ENCODE measurements around the gene FRMD3.

Gene FRMD3

DNA sequence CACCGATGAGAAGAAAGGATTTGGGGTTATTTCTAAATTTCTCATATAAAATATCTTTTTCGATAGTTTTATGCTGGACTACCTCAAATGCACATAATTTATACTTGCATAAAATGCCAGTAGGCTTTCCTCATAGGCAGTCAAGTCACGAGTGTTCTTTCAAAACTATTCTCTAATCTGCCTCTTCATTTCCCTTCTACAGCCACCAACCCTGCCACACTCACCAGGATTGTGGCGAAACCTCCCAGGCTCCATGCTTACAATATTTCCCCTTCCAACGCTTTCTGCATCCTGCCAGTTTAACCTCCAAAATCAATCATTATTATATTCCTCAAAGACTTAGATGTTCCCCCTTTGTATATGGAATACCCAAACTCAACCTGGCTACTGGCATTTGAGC, 65.4 kb downstream of the FRMD3 start:
- DNase-seq (ENCODE audit: low spot score): no peak

DNA sequence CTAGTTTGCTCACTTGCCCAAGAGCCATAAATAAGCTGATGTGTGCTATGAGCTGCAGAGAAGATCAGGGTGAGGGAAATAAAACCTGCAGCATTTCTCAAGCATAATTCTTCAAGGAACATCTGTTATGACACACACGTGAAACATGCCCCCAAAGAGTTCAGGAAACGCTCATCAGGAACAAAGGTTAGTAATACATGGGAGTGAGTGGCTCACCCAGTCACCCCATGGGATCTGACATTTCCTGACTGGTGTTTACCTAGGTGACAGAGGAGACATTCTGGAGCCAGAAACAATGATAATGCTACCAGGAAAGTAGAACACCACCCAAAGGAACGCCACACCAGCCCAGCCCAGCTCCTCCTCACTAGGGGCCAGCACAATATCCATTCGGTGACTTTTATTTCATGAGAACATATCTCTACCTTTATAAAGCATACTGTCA, 66.0 kb downstream of the FRMD3 start:
- DNase-seq (ENCODE audit: low spot score): no peak

DNA sequence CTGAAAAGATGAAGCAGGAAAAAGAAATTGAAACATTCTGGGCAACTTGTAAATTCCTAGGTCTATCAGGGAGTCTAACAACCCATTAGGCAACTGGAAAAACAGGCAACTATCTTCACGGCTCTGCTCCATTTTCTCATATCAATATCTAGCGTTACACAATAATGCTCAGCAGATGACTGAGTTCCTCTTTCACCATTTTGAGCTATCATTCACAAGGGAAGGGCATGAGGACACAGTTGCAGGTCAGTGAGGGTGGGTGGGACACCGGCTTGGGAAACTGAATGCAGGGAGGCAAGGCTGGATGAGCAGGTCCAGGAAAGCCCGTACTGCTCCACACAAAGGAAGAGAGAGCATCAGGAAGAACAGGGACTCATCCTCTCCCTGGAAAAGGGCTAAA, 67.0 kb downstream of the FRMD3 start:
- no peak for DNase-seq (ENCODE audit: low spot score)

DNA sequence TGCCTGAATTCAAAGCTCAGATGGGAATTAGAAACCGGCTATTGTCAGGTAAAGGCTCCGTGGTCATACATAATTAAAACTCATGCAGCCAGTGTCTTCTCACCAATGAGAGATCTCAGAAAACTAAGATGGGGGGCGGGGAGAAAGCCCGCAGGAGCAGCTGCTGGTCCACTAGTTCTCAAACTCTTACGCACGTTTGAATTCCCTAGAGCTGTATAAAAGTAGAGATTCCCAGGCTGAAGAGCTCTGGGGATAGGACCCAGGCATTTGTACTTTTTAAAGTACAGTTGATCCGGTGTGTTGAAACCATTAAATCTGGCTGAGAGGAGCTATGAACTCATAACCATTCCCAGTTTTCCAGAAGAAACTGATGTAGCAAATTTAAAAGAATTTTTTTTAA, 68.5 kb downstream of the FRMD3 start:
- no peak for DNase-seq (ENCODE audit: low spot score)

DNA sequence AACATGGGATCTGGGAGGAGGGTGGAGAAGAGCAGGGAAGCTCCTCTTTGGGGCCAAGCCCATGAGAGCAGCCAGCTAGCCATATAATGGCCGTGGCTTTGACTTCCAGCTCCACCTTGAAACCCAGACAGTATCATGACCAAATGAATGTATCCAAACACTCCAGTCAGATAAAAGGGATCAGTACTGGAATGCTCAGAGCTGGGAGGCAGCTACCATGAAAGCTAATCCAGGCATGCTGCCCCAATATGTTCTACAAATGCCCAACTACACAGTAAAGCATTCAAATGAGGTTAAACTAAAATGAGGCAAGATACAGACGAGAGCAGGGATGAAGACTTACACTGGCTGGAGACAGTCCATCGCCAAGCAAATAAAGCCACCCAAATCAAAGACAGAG, 69.4 kb downstream of the FRMD3 start:
- no peak for DNase-seq (ENCODE audit: low spot score)

DNA sequence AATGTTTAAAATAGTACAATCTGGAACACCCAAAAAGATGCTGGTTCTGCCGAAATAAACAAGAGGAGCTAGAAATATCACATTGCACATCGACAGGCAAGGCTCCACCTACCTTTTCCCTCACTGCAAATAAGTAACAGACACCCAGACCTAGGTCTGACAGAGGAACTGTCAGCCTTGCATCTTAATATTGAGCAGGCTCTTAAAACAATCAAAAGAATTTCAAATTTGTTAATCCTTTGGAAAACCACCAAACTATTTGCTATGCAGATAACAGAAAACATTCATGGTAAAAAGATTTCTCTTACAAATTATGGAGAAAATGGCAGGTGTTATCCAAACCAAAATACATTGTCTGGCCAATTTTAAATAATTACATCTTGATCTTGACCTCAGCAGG, 71.3 kb downstream of the FRMD3 start:
- DNase-seq (ENCODE audit: low spot score): no peak

DNA sequence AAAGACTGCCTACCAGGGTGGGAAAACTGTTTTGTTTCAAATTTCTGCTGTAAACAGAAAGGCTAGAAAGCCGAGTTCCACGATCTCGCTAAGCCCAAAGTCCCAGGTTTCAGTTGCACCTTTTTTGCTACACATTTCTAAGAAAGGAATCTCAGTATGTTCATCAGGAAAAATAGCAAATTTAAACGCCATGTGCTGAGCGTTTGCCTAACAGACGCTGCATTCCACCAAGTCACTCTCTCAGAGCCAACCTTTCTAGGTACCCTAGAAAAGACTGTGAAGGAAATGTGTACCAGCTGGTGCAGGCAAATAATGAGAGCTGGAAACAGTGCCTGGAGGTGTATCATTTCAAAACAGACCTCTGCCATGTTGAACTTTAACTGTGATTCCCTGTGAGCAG, 71.8 kb downstream of the FRMD3 start:
- no peak for DNase-seq (ENCODE audit: low spot score)

DNA sequence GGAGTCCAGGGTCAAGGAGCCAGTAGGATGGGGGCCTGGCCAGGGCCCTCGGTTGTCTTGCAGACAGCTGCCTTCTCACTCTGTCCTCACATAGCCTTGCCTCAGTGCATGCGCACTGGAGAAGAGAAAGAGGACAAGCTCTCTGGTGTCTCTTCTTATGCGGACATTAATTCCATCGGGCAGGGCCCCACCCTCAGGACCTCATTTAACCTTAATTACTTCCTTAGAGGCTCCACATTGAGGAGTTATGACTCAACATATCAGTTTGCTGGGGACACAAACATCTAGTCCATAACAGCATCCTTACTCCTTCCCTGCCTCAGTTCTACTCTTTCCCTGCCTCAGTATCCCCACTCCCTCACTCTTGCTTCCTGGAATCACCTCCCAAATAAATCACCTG, 78.4 kb downstream of the FRMD3 start:
- DNase-seq (ENCODE audit: low spot score): no peak

DNA sequence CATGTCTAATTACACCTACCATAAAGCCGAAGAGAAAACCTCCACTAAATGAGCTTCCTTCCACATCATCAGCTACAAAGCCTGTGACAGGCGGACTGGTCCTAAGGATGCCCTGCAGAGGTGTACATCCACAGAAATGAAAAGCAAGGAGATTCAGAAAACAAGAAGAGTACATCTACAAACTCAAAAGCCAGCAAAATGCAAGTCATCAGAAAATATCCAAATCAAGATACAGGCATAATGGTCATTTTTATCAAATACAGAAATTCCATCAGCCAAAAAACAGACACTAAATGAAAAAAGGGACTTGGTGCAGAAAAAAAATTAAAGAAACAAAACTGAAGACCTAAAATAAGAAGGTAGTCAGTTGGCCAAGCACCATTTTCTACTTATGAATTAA, 79.7 kb downstream of the FRMD3 start:
- no peak for DNase-seq (ENCODE audit: low spot score)

DNA sequence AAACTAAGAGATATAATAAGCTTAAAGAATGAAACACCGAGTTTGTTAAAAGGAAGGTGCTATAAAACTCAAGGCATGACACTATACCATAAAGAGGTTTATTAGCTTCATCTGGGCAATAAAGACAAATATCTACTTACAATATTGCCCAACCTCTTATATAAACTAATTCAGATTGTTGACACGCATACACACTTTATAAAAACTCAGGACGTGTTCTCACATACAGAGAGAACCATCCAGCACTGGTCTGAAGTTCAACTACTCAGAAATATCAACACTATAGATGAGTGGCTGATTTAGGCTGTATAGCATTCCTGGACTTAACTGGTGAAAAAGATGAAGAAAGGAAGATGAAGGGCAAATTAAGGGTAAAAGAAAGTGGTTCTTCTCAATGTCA, 81.2 kb downstream of the FRMD3 start:
- DNase-seq (ENCODE audit: low spot score): no peak

DNA sequence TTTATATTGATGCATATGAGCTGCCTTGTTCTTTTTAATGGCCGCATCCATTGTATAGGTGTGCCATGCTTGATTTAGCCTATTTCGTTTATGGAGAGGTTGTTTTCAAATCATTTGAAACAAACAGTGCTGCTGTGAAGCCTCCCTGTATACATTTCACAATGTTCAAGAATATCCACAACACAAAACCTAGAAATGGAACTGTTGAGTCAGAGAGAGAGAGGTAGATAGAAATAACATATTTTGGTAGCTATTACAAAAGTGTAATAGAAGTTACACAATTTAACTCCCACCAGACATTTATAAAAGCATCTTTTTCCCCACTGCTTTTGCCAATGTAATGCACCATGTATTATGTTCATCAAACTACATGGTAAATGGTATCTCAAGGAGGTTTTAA, 82.0 kb downstream of the FRMD3 start:
- no peak for DNase-seq (ENCODE audit: low spot score)

DNA sequence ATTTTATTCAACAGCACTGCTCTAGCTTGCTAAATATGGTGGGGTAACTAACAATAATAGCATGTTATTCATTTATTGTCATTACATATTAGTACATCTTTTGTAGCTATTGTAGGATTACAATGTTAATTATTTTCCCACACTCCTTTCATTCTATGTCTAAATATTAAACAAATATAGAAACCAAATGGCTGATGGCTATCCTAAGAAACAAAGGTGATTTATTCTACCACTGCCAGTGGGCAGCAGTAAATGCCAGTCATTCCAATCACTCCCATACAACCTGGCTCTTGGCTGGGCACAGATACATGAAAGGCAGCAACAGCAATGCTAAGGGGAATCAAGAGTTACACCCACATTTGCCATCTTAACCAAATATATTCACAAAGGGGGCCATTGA, 84.1 kb downstream of the FRMD3 start:
- no peak for DNase-seq (ENCODE audit: low spot score)

DNA sequence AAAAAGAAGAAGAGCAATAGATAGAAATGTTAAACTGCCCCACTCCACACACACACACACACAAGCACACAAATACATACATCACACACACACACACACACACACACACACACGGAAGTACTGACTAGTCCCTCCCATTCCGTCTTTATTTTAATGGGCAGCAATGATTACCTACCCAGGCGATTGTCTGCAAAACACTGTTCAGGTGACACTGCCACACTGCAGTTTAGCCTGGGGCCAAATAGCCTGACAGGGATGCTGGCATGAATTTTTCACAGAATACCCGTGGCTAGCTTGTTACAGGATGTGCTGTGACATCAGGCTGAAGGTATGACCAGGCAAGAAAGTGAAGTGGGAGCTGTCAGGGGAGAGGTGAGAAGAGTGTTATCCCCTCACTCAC, 86.9 kb downstream of the FRMD3 start:
- DNase-seq (ENCODE audit: low spot score): no peak

DNA sequence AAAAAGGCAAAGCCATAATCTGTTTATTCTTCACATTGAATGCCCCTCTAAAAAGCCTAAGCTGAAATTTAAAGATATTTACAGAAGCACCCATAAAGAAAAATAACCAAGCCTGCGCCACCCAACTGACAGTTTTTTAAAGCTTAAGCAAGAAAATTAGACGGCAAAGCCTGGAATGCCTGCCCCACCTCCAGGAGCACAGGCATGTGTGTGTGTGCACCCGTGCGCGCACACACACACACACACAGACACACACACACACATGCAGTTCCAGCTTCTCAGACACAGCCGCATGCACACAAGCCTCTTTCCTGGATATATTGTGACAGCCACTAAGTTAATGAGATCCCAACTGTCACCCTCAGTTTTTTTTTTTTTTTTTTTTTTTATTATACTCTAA, 88.2 kb downstream of the FRMD3 start:
- no peak for DNase-seq (ENCODE audit: low spot score)

DNA sequence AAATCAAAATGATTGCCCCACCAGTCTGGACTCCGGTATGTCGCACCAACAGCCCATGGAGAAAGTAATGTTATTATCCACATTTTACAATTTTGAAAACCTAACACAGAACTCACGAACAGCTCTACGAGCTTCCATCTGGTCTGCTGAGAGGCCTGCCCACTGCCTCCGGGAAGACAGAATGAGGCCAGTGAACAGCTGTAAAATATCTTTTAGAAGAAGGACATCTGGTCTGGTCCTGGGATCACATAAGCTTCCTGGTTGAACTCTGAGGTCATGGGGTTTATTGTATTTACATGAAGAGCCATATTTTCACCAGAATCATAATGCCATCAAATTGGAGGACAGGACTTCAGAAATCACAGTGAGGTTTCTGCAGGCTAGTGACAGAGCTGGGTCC, 89.0 kb downstream of the FRMD3 start:
- DNase-seq (ENCODE audit: low spot score): no peak

DNA sequence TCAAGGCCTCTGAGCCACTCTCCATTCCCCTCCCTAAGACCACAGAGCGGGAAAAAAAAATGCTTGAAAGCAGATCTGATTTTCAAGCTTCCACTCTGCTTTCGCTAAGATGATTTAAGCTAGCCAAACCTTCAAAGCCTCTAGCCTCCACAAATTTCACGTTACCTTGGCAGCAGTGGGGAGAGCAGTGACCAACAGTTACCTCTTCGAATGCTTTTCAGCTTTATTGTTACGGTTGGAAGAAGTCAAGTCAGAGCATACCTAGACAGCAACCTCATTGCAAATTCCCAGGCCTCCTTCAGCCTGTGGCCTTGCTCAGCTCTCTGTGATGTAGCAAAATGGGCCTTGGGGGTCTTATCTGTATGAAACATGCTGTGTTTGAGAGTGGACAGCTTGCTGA, 89.6 kb downstream of the FRMD3 start:
- no peak for DNase-seq (ENCODE audit: low spot score)

DNA sequence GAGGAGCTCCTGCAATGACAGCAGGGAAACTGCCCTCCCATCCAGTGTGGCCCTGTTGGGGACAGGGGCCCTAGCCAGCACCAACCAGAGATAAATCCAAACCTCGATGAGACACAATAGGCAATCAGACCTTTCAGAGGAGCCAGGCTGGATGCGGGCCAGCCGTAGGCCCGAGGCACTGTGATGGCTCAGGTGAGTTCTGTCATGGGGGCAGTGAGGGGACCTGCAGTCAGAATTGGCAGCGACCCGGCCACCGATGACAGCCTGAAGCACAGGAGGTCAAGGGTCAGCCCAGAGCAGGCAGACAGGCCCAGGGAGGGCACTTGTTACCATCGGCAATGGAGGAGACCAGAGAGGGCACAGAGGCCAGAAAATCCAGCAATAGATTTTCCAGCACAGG, 90.8 kb downstream of the FRMD3 start:
- no peak for DNase-seq (ENCODE audit: low spot score)

DNA sequence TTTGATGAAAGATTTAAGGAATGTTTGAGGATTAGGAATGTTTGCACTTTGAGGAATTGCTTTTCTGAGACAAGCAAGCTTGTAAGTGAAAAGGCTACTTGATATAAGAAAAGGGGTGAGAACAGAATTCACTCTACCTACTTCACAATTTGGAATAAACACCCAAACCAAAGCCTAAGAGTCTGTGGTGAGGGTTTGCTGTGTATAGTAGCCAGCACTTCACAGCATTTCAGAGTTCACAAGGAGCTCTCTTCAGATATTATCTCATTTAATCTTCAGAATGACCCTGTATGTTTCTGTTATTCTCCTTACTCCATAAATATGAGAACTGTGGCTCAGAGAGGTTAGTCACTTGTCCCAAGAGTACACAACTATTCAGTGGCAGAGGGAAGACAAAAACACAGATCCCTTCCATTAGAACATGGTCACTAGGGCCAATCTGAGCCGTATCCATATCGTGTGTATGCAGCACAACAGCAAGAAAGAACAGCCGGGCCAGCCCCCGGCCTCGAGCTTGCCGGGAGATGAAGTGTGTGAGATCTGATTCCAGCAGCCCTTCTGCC, 92.4 kb downstream of the FRMD3 start:
- no peak for DNase-seq (ENCODE audit: low spot score)

DNA sequence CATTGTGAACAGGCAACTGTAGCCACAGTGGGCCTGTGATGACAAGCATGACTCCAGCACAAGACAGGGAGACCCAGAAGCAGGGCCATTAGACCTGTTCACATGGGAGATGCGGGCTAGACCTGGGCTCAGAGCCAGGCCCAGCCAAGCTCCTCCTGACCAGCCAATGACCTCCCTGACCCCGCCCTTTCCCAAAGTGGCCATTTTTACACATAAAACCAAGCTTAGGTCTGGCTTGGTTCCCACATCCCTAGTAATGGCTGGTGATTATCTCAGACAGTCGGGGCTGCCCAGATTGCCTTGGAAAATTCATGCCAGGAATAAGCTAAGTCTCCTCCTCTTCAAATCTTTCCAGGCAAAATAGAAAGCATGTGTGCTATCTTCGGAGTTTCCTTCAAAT, 94.1 kb downstream of the FRMD3 start:
- DNase-seq (ENCODE audit: low spot score): no peak

DNA sequence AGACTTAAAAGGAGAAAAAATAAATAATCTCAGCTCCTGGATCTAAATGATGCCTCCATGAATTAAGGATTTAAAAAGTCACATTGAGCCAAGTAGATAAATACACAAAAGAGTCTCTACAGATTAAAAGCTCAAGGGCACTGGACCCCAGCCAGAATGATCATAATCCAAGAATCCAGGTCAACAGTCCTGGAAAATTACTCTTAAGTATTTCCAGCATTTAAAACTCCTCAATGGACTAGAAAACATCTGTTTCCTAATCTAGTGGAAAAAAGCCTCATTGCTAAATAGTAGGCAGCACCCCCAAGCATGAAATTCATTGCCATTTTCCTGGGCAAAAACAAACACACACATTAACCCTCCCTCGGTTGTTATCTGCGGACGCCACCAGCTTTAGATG, 96.8 kb downstream of the FRMD3 start:
- no peak for DNase-seq (ENCODE audit: low spot score)

DNA sequence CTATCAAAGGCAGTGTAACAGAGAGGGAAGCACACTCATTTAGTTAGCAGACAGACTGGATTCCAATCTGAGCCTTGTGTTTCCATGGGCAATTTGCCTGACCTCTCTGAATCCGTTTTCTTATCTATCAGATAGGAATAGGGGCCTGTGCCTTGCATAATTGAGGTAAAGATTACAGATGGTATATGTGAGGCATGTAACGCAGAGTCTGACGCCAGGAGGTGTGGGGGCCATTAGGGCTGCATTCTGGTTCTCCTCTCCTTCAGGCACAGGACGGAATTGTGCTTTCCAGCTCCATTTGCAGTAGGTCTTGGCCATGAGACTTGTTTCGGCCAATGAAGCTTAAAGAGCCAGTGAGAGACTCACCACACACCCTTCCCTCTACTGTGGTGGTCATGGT, 97.6 kb downstream of the FRMD3 start:
- no peak for DNase-seq (ENCODE audit: low spot score)

DNA sequence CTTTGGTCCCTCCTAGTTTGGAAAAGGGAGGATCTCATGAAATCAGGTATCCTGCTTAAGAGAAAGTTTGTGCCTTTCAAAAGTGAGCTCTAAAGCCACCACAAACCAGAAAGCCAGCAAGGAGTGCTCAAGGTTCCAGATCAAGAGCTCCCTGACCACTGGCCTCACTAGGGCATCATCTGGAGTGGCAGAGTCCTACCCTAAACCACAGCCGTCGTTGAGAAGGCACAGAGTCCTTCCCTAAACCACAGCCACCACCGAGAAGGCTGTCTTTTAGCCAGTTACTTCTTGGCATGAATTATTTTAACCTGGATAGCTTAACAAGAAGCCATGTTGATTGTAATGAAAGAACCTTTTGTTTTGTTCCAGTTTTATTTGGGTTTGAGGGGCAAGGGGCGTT, 102.9 kb downstream of the FRMD3 start:
- no peak for DNase-seq (ENCODE audit: low spot score)

DNA sequence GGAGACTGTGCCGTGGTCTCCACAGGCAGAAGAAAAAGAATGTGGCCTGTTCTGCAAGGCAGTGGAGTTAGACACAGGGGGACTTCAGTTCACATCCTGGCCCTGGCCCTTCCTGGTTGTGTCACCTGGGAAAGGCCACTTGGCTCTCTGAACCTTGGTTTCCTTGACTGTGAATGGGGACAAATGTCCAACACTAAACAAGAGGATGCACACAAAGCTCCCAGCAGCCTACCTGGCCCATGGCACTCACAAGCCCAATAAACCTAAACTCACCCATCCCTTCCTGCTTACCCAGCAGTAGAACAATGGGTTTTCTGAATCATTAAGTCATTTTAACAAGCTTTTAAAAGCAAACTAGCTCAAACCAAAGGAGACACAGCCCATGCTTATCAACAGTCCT, 103.9 kb downstream of the FRMD3 start:
- no peak for DNase-seq (ENCODE audit: low spot score)

DNA sequence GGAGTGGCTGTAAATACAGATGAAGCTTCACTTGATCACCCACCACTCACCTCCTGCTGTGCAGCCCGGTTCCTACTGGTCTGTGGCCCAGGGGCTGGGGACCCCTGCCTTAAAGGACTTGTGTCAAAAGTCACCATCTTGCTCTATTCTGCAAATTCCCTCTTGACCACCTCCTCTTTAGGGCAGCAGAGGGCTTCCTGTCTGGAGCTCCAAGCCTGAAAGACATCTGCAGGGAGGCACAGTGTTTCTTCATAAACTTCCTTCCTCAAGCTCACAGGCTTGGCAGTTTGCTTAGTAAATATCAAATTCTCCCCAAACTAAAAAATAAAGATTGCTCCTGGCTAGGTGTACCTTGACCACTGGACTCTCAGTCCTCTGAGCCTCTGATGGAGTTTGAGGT, 104.4 kb downstream of the FRMD3 start:
- DNase-seq (ENCODE audit: low spot score): no peak
